Mucosa of descending colon (tissue), 3 donors: ENCODE data around the gene TMEM81. TPM values are rescaled to one million over a fixed set of nuclear protein-coding genes. Genes with fewer than 3 reads are reported as not detected.

Experiments
- ATAC-seq: fragments of 200-7000 bp; cut with Tn5 transposase; one replicate; pipeline ENCODE4 v1.9.1; 2020; ENCODE audit warnings: mild to moderate bottlenecking, moderate library complexity
- DNase-seq, 3 donors: peaks; one replicate each; pipeline ENCODE4 v3.0.0-alpha.2; 2020
- H3K36me3 ChIP-seq: fragments of 200-600 bp; one replicate; pipeline ENCODE4 v1.8.0; 2021; ENCODE audit warnings: low read depth, mild to moderate bottlenecking
- H3K4me1 ChIP-seq: fragments of 200-600 bp; one replicate; pipeline ENCODE4 v1.8.0; 2021; ENCODE audit warnings: low read depth, mild to moderate bottlenecking
- H3K4me3 ChIP-seq: fragments of 200-600 bp; one replicate; pipeline ENCODE4 v1.8.0; 2021; ENCODE audit warnings: mild to moderate bottlenecking
- H3K9me3 ChIP-seq: fragments of 200-600 bp; one replicate; pipeline ENCODE4 v1.8.0; 2021; ENCODE audit warnings: mild to moderate bottlenecking
- intact Hi-C, 2 donors: fragments of 100-400 bp; cut with DNase I in 1 of 2; cut with micrococcal nuclease in 1 of 2; formaldehyde crosslinking; loops; one replicate each; pipeline versions ENCODE4 v1.11.0 to v1.11.1; 2022; cut with DNase I, micrococcal nuclease
- total RNA-seq, 3 donors: library from RNA; stranded (reverse); fragmentation: NEBNext Ultra II Directional in 2 of 3; extraction: Animal tissue kit (Norgen Biotek cat#: 25700) in 2 of 3; gene quantifications; one replicate each; pipeline versions ENCODE4 v1.2.1 to v1.2.4, GENCODE V29; 2021 to 2023
- TF ChIP-seq, protein P1 (sequence below): fragments of 200-600 bp; IDR thresholded peaks from one replicate; pipeline ENCODE4 v1.8.0; 2022; ENCODE audit warnings: antibody characterized with exemption, mild to moderate bottlenecking
- donor health status: DM: no; HTN: no; CAD: no; lungs with moderate emphysema.
- donor health status: DM: no; HTN: no; CAD: no.
- donor health status: DM: no; HTN: yes; CAD: no.

Gene TMEM81
- total RNA-seq, 3 donors from 2014 or later, result 1.9 to 3.8 (median 2.3) TPM

DNA sequence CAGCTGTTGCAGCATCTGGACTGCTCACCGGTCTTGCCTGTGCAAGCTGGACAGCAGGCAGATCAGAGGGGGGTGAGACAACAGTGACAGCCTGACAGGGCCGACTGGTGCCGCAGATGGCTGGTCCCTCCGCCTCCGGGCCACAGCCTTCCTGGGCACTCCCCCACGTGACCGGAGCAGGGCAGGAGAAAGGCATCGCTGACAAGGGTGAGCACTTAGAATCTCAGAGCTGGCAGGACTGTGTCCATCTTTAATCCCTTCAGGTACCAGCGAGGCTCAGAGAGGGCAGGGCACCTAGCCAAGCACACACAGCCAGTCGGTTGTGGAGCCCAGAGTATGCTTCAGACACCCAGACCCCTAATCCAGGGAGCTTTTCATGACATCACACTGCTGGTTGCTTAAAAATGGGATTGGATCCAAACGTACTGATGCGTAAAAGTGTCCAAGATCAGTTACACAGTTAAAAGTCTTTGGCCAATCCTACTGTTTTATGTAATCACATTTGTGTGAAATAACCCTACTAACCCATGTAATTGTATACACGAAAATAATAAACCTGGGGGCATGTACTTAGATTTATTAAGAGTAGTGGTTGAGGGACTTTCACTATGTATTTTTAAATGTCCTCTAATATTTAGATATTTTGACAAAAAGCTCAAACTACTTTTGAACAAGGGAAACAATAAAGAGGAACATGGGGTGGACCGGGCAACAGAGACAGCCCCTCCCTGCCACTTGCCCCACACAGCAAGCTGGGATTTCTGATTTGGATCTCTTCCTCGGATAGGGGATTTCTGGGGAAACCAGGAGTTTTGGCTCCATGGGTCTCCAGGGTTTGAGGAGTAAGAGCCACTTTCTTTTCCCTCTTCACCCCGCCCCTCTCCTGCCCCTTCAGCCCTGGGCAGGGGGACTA lies 42.0 kb downstream of the TMEM81 start:
- DNase-seq (no peak), ATAC-seq (no peak)
- no peaks in the 10 kb centered on the region for H3K4me1 ChIP-seq
- TF ChIP-seq, protein P1, sequence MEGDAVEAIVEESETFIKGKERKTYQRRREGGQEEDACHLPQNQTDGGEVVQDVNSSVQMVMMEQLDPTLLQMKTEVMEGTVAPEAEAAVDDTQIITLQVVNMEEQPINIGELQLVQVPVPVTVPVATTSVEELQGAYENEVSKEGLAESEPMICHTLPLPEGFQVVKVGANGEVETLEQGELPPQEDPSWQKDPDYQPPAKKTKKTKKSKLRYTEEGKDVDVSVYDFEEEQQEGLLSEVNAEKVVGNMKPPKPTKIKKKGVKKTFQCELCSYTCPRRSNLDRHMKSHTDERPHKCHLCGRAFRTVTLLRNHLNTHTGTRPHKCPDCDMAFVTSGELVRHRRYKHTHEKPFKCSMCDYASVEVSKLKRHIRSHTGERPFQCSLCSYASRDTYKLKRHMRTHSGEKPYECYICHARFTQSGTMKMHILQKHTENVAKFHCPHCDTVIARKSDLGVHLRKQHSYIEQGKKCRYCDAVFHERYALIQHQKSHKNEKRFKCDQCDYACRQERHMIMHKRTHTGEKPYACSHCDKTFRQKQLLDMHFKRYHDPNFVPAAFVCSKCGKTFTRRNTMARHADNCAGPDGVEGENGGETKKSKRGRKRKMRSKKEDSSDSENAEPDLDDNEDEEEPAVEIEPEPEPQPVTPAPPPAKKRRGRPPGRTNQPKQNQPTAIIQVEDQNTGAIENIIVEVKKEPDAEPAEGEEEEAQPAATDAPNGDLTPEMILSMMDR, result no peak
- intact Hi-C loops, result no loop called here
- H3K4me3 ChIP-seq, result no peak overlapping the region
- H3K9me3 ChIP-seq, result no peaks in the 10 kb centered on the region
- H3K36me3 ChIP-seq, result no peaks in the 10 kb centered on the region

DNA sequence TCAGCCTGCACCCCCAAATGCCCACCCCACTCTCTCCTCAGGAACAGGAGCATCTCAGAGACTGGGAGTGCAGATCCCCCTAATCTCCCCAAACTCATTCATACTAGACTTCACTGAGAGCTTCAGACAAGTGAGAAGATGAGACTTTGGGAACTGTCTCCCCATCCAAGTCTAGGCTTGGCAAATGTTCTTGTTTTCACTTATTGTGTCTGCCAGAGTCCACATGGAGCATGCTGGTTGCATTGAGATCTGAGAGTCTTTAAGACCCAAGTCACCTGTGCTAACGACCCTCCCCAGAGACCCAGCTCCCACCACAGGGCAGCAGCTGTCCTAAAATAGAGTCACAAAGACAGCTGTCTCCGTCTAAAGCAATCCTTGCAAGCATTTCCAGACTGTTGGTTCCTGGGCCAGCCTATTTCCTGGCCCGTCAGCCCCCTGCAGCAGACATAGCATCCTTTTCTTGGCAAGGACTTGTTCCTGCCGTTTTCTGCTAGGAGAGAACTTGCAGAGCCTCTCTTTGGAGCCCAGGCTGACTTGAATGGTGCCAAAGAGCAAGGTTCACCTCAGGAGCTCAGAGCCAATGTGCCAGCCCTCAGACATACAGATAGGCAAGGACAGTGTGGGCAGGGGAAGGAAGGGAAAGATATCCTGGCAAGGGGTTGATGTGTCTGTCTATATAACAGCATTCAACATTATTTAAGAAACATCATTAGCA lies 43.1 kb downstream of the TMEM81 start:
- no peaks in the 10 kb centered on the region for H3K9me3 ChIP-seq
- no peak overlapping the region for H3K4me3 ChIP-seq
- ATAC-seq, result no peak
- TF ChIP-seq, protein P1, result no peak
- DNase-seq, result no peak
- intact Hi-C loops, result no loop called here
- no peaks in the 10 kb centered on the region for H3K4me1 ChIP-seq
- no peaks in the 10 kb centered on the region for H3K36me3 ChIP-seq

DNA sequence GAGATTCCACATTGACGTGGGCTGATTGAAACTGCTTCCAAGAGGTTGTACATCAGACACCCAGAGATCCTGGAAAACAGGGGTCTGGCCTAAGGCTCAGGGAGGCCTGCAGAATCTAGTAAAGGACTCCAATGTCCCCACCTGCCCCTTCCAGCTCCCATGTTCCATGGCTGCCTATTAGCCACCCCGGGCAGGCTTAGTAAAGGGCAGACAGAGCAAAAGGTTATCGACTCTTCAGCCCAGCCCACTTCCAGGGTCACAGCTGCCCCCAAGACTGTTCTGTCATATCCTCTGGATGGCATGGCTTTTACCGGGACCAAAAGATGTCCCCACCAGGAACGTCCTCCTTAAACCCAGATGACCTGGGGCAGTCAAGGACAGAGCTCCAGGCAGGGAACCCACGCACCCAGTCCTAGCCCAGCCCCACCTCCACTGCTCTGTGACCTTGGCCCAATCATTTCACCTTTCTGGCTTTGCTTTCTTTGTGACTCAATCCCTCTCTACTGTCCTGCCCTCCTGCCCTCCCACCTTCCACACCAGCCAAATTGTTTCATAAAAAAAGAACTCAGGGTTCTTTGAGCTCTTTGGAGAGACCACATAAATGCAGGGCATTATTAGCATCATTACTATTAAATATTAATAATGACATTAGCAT lies 46.0 kb downstream of the TMEM81 start:
- ATAC-seq (no peak), DNase-seq (no peak)
- no peaks in the 10 kb centered on the region for H3K36me3 ChIP-seq
- no peak overlapping the region for H3K4me3 ChIP-seq
- H3K9me3 ChIP-seq, result no peaks in the 10 kb centered on the region
- no peaks in the 10 kb centered on the region for H3K4me1 ChIP-seq
- intact Hi-C loops, result no loop called here
- TF ChIP-seq, protein P1, result no peak

DNA sequence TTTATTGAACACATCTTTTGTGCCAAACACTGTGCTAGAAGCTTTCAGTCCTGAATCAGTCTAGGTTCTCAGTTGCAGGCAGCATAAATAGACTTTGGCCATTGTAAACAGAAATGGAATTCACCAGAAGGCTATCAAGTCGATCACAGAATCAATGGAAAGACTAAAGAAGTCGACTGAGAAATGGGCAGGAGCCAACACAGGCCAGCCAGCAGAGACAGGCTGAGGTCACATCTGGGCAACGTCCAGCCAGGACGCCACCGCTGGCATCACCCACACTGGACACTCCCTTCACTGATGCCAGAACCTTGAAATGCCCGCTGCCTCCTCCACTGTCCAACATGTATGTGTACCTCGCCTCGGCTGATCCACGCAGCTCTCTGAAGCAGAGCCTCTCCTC lies 46.7 kb downstream of the TMEM81 start:
- DNase-seq (no peak), ATAC-seq (no peak)
- Histone ChIP-seq H3K4me3 (no peak overlapping the region), H3K4me1 (no peaks in the 10 kb centered on the region), H3K36me3 (no peaks in the 10 kb centered on the region), H3K9me3 (no peaks in the 10 kb centered on the region)
- intact Hi-C loops, result no loop called here
- TF ChIP-seq, protein P1, result no peak

Other genes with a start within 250 kb of the TMEM81 start
- 10 to 100 TPM; 12.3 to 27.6 (median 22.7) TPM for gene NFASC, start 213.6 kb downstream of the TMEM81 start, total RNA-seq
- gene CNTN2, start 41.2 kb downstream of the TMEM81 start, total RNA-seq, result 1 to 10 TPM in 1 of 3 donors, under 1 TPM in 2; 0.43 to 6.8 (median 0.51) TPM
- gene RBBP5, start 37.5 kb upstream of the TMEM81 start, total RNA-seq, result 10 to 100 TPM; 14.7 to 20.5 (median 14.7) TPM
- 10 to 100 TPM in 1 of 3 donors, 1 to 10 TPM in 2; 5.3 to 13.9 (median 5.8) TPM for gene DSTYK, start 127.2 kb upstream of the TMEM81 start, total RNA-seq
- gene TMCC2, start 143.5 kb upstream of the TMEM81 start, total RNA-seq, result 1 to 10 TPM in 1 of 3 donors, under 1 TPM in 2; 0.27 to 5.1 (median 0.29) TPM
- gene NUAK2, start 237.3 kb upstream of the TMEM81 start, total RNA-seq, result 10 to 100 TPM; 16.5 to 50.8 (median 29.5) TPM